Measurements from ENCODE around the gene OR52H1. TPM values are rescaled to one million over a fixed set of nuclear protein-coding genes. Genes with fewer than 3 reads are reported as not detected.

The OR52H1 gene
- total and polyA plus RNA-seq, 2 experiments from 2014 or later = 0.28 TPM; not detected in 1

DNA sequence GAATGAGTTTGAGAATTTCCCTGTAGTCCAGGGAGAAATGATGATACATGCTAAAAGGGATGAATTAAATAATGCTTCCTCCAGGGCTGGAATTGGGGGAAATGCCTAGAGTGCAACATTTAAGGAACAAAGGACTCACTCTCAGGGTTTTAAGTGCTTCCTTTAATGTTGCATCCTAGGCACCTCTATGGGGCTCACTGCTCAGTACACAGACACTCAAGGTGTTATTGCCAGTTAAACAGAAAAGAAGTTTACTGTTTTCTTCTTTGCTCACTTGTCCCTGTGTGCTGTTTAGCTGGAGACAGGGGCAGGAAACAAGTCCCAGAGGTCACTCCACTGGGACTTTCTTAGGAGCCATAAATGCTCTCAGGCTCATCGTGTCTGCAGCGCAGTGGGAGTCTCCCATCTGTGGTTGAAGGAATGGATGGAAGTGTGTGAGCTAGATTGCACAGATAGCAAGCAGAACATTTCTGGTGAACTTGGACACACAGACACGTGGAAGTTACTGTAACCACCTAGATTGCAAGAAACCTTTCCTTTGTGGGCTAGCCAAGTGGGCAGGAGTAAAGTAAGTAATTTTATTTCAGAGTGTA lies 8.4 kb upstream of the OR52H1 start:
- peak; percentile 50 for ATAC-seq
- no peak for DNase-seq (ENCODE audit: low spot score)
- TF ChIP-seq, protein P1, sequence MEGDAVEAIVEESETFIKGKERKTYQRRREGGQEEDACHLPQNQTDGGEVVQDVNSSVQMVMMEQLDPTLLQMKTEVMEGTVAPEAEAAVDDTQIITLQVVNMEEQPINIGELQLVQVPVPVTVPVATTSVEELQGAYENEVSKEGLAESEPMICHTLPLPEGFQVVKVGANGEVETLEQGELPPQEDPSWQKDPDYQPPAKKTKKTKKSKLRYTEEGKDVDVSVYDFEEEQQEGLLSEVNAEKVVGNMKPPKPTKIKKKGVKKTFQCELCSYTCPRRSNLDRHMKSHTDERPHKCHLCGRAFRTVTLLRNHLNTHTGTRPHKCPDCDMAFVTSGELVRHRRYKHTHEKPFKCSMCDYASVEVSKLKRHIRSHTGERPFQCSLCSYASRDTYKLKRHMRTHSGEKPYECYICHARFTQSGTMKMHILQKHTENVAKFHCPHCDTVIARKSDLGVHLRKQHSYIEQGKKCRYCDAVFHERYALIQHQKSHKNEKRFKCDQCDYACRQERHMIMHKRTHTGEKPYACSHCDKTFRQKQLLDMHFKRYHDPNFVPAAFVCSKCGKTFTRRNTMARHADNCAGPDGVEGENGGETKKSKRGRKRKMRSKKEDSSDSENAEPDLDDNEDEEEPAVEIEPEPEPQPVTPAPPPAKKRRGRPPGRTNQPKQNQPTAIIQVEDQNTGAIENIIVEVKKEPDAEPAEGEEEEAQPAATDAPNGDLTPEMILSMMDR (conservative IDR thresholded peaks at IDR 0.05; ENCODE audit: low read depth in 2 of 2) = no peak
- TF ChIP-seq, protein P2, sequence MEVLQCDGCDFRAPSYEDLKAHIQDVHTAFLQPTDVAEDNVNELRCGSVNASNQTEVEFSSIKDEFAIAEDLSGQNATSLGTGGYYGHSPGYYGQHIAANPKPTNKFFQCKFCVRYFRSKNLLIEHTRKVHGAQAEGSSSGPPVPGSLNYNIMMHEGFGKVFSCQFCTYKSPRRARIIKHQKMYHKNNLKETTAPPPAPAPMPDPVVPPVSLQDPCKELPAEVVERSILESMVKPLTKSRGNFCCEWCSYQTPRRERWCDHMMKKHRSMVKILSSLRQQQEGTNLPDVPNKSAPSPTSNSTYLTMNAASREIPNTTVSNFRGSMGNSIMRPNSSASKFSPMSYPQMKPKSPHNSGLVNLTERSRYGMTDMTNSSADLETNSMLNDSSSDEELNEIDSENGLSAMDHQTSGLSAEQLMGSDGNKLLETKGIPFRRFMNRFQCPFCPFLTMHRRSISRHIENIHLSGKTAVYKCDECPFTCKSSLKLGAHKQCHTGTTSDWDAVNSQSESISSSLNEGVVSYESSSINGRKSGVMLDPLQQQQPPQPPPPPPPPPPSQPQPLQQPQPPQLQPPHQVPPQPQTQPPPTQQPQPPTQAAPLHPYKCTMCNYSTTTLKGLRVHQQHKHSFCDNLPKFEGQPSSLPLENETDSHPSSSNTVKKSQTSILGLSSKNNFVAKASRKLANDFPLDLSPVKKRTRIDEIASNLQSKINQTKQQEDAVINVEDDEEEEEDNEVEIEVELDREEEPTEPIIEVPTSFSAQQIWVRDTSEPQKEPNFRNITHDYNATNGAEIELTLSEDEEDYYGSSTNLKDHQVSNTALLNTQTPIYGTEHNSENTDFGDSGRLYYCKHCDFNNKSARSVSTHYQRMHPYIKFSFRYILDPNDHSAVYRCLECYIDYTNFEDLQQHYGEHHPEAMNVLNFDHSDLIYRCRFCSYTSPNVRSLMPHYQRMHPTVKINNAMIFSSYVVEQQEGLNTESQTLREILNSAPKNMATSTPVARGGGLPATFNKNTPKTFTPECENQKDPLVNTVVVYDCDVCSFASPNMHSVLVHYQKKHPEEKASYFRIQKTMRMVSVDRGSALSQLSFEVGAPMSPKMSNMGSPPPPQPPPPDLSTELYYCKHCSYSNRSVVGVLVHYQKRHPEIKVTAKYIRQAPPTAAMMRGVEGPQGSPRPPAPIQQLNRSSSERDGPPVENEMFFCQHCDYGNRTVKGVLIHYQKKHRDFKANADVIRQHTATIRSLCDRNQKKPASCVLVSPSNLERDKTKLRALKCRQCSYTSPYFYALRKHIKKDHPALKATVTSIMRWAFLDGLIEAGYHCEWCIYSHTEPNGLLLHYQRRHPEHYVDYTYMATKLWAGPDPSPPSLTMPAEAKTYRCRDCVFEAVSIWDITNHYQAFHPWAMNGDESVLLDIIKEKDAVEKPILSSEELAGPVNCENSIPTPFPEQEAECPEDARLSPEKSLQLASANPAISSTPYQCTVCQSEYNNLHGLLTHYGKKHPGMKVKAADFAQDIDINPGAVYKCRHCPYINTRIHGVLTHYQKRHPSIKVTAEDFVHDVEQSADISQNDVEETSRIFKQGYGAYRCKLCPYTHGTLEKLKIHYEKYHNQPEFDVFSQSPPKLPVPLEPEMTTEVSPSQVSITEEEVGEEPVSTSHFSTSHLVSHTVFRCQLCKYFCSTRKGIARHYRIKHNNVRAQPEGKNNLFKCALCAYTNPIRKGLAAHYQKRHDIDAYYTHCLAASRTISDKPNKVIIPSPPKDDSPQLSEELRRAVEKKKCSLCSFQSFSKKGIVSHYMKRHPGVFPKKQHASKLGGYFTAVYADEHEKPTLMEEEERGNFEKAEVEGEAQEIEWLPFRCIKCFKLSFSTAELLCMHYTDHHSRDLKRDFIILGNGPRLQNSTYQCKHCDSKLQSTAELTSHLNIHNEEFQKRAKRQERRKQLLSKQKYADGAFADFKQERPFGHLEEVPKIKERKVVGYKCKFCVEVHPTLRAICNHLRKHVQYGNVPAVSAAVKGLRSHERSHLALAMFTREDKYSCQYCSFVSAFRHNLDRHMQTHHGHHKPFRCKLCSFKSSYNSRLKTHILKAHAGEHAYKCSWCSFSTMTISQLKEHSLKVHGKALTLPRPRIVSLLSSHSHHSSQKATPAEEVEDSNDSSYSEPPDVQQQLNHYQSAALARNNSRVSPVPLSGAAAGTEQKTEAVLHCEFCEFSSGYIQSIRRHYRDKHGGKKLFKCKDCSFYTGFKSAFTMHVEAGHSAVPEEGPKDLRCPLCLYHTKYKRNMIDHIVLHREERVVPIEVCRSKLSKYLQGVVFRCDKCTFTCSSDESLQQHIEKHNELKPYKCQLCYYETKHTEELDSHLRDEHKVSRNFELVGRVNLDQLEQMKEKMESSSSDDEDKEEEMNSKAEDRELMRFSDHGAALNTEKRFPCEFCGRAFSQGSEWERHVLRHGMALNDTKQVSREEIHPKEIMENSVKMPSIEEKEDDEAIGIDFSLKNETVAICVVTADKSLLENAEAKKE (CRISPR knock-in tag; IDR thresholded peaks at IDR 0.05) = no peak
- no peak for TF ChIP-seq EZH2 (IDR thresholded peaks at IDR 0.05; ENCODE audit: low read depth, unreplicated experiment)
- no peak for TF ChIP-seq ZNF114 (CRISPR knock-in tag; IDR thresholded peaks at IDR 0.05)
- no peak for TF ChIP-seq EZH2phosphoT487 (IDR thresholded peaks at IDR 0.05; ENCODE audit: unreplicated experiment)
- TF ChIP-seq, protein P3, sequence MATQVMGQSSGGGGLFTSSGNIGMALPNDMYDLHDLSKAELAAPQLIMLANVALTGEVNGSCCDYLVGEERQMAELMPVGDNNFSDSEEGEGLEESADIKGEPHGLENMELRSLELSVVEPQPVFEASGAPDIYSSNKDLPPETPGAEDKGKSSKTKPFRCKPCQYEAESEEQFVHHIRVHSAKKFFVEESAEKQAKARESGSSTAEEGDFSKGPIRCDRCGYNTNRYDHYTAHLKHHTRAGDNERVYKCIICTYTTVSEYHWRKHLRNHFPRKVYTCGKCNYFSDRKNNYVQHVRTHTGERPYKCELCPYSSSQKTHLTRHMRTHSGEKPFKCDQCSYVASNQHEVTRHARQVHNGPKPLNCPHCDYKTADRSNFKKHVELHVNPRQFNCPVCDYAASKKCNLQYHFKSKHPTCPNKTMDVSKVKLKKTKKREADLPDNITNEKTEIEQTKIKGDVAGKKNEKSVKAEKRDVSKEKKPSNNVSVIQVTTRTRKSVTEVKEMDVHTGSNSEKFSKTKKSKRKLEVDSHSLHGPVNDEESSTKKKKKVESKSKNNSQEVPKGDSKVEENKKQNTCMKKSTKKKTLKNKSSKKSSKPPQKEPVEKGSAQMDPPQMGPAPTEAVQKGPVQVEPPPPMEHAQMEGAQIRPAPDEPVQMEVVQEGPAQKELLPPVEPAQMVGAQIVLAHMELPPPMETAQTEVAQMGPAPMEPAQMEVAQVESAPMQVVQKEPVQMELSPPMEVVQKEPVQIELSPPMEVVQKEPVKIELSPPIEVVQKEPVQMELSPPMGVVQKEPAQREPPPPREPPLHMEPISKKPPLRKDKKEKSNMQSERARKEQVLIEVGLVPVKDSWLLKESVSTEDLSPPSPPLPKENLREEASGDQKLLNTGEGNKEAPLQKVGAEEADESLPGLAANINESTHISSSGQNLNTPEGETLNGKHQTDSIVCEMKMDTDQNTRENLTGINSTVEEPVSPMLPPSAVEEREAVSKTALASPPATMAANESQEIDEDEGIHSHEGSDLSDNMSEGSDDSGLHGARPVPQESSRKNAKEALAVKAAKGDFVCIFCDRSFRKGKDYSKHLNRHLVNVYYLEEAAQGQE (IDR thresholded peaks at IDR 0.05; ENCODE audit: unreplicated experiment) = no peak
- TF ChIP-seq POLR2AphosphoS5 (IDR thresholded peaks at IDR 0.05; ENCODE audit: low read depth) = no peak
- TF ChIP-seq, protein P4, sequence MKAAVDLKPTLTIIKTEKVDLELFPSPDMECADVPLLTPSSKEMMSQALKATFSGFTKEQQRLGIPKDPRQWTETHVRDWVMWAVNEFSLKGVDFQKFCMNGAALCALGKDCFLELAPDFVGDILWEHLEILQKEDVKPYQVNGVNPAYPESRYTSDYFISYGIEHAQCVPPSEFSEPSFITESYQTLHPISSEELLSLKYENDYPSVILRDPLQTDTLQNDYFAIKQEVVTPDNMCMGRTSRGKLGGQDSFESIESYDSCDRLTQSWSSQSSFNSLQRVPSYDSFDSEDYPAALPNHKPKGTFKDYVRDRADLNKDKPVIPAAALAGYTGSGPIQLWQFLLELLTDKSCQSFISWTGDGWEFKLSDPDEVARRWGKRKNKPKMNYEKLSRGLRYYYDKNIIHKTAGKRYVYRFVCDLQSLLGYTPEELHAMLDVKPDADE (IDR thresholded peaks at IDR 0.05) = no peak
- TF ChIP-seq ZNF331 (CRISPR knock-in tag; IDR thresholded peaks at IDR 0.05; ENCODE audit: low read depth) = no peak
- TF ChIP-seq CREB1 (CRISPR knock-in tag; IDR thresholded peaks at IDR 0.05; ENCODE audit: low read depth) = no peak
- TF ChIP-seq JUNB (IDR thresholded peaks at IDR 0.05; ENCODE audit: unreplicated experiment) = no peak
- TF ChIP-seq STAT1 (IDR thresholded peaks at IDR 0.05; ENCODE audit: unreplicated experiment) = no peak
- TF ChIP-seq NANOG (IDR thresholded peaks at IDR 0.05; ENCODE audit: borderline replicate concordance) = no peak
- no peaks in the 10 kb centered on the region for H3F3A ChIP-seq (replicated peaks; ENCODE audit: low read depth)
- H3K4me3 ChIP-seq = no peak overlapping the region
- Mint-ChIP-seq H3K27me3 (ENCODE audit: insufficient read depth, low read depth, poor library complexity) (no peaks in the 10 kb centered on the region), H3K4me1 (peaks cover 16% of the 10 kb centered on the region), H3K9me3 (no peaks in the 10 kb centered on the region), H3K27ac (no peak overlapping the region), H3K36me3 (ENCODE audit: low read depth) (no peaks in the 10 kb centered on the region), H3K4me3 (no peak overlapping the region)
- peaks cover 7% of the 10 kb centered on the region; the same call in 1 of the 2 replicates for H3K4me1 ChIP-seq (ENCODE audit: insufficient read depth)
- H3K4me2 ChIP-seq = no peak overlapping the region
- H3K27me3 ChIP-seq (ENCODE audit: insufficient read depth) = no peaks in the 10 kb centered on the region
- H2AFZ ChIP-seq = peak overlapping the region; percentile 73; the same call in 1 of the 2 replicates
- H3K36me3 ChIP-seq (ENCODE audit: insufficient read depth) = no peaks in the 10 kb centered on the region
- H3K9me2 ChIP-seq (ENCODE audit: insufficient read depth) = no peaks in the 10 kb centered on the region
- no peak overlapping the region for H3K27ac ChIP-seq (ENCODE audit: low read depth)
- no peaks in the 10 kb centered on the region for H3K79me2 ChIP-seq (replicated peaks; ENCODE audit: insufficient read depth)
- H4K20me1 ChIP-seq (replicated peaks; ENCODE audit: insufficient read depth) = no peaks in the 10 kb centered on the region
